HCT116 (cell line): ENCODE measurements around the gene SNF8. TPM values are rescaled to one million over a fixed set of nuclear protein-coding genes. Genes with fewer than 3 reads are reported as not detected.

Experiments
- ATAC-seq: fragments of 200-7000 bp; cut with Tn5 transposase; 2 replicates; pipeline ENCODE4 v1.9.1; 2020; ENCODE audit warnings: mild to moderate bottlenecking, moderate library complexity
- BruUV-seq: library from RNA; stranded (reverse); fragments of 400-500 nt; replicated peaks from 2 replicates; lab custom pipeline; 2021; lab: Mats Ljungman, UMichigan
- CTCF ChIA-PET: fragments of 300-600 bp; sonication (Branson Sonifier 250); formaldehyde crosslinking; loops from one replicate; lab custom pipeline; 2021; ENCODE audit warnings: antibody characterized with exemption; lab: Charles Lee
- POLR2A ChIA-PET: fragments of 300-600, 350-600 bp; sonication (Branson Sonifier 250); formaldehyde crosslinking; loops from one replicate; lab custom pipeline; 2021; ENCODE audit warnings: antibody characterized with exemption; lab: Charles Lee
- RAD21 ChIA-PET, 2 experiments: fragments of 300-600 bp; sonication (Branson Sonifier 250); formaldehyde crosslinking; loops; one replicate each; lab custom pipeline; 2023; ENCODE audit warnings: low total read pairs in 2 of 2; ENCODE audit not compliant: uncharacterized antibody in 2 of 2, unreplicated experiment in 2 of 2, low non-redundant PET in 1 of 2; lab: Charles Lee
- DNase-seq: peaks from one replicate; pipeline ENCODE4 v3.0.0-alpha.2; 2010; ENCODE audit warnings: low read depth, low spot score
- H2AFZ ChIP-seq: fragments of 200-600 bp; shearing (Covaris generic), sonication (generic); 2 replicates; pipeline ENCODE4 v1.6.1; 2017; ENCODE audit warnings: low read depth, mixed run types, mixed read lengths, antibody characterized with exemption, low read length; ENCODE audit not compliant: poor library complexity, severe bottlenecking
- H3K27ac ChIP-seq: 2 replicates; pipeline ENCODE4 v1.5.1; 2012; ENCODE audit warnings: low read depth, low read length
- H3K27me3 ChIP-seq: fragments of 200-600 bp; sonication (generic); 2 replicates; pipeline ENCODE4 v1.6.1; 2016; ENCODE audit warnings: mixed run types, low read length, mixed read lengths; ENCODE audit not compliant: insufficient read depth
- H3K36me3 ChIP-seq, 2 experiments: fragments of 200-500 bp in 1 of 2; fragments of 200-600 bp in 1 of 2; sonication (Bioruptor generic) in 1 of 2; sonication (generic) in 1 of 2; 2 replicates each; pipeline versions ENCODE4 v1.5.1 to v1.6.1; 2014 to 2016; ENCODE audit warnings: low read length in 2 of 2, inconsistent platforms in 1 of 2, mixed read lengths in 1 of 2, mixed run types in 1 of 2; ENCODE audit not compliant: insufficient read depth in 2 of 2, control insufficient read depth in 1 of 2
- H3K4me1 ChIP-seq, 2 experiments: fragments of 200-600 bp in 1 of 2; sonication (generic) in 1 of 2; 2 replicates each; pipeline versions ENCODE4 v1.5.1 to v1.6.1; 2012 to 2017; ENCODE audit warnings: low read length in 2 of 2, inconsistent platforms in 1 of 2, mild to moderate bottlenecking in 1 of 2, mixed read lengths in 1 of 2, mixed run types in 1 of 2, moderate library complexity in 1 of 2; ENCODE audit not compliant: insufficient read depth in 2 of 2, control insufficient read depth in 1 of 2
- H3K4me2 ChIP-seq: fragments of 200-600 bp; sonication (generic); 2 replicates; pipeline ENCODE4 v1.6.1; 2017; ENCODE audit warnings: mixed run types, low read length, mixed read lengths
- H3K4me3 ChIP-seq, 2 experiments: fragments of 200-600 bp in 1 of 2; sonication (generic) in 1 of 2; replicated peaks in 1 of 2; 2 replicates each; pipeline ENCODE4 v1.5.1; 2011 to 2016; ENCODE audit warnings: low read length in 2 of 2, control low read depth in 1 of 2, low read depth in 1 of 2, mild to moderate bottlenecking in 1 of 2, mixed read lengths in 1 of 2, mixed run types in 1 of 2
- H3K79me2 ChIP-seq: fragments of 200-600 bp; sonication (generic); 2 replicates; pipeline ENCODE4 v1.6.1; 2017; ENCODE audit warnings: mild to moderate bottlenecking, mixed run types, low read length, moderate library complexity, mixed read lengths; ENCODE audit not compliant: insufficient read depth
- H3K9ac ChIP-seq: fragments of 200-600 bp; sonication (generic); 2 replicates; pipeline ENCODE4 v1.6.1; 2016; ENCODE audit warnings: low read length, mixed read lengths
- H3K9me2 ChIP-seq: fragments of 200-600 bp; sonication (generic), shearing (Covaris generic); 2 replicates; pipeline ENCODE4 v1.6.1; 2017; ENCODE audit warnings: mixed run types, mild to moderate bottlenecking, moderate library complexity; ENCODE audit not compliant: insufficient read depth
- H3K9me3 ChIP-seq, 2 experiments: fragments of 200-500 bp in 1 of 2; fragments of 200-600 bp in 1 of 2; sonication (Bioruptor generic) in 1 of 2; sonication (generic) in 1 of 2; 2 replicates each; pipeline ENCODE4 v1.6.1; 2014 to 2017; ENCODE audit warnings: low read length in 2 of 2, mixed read lengths in 2 of 2, inconsistent platforms in 1 of 2, low read depth in 1 of 2, mild to moderate bottlenecking in 1 of 2, mixed run types in 1 of 2, moderate library complexity in 1 of 2; ENCODE audit not compliant: control insufficient read depth in 1 of 2, insufficient read depth in 1 of 2
- H4K20me1 ChIP-seq: fragments of 200-600 bp; sonication (generic), shearing (Covaris generic); 2 replicates; pipeline ENCODE4 v1.6.1; 2017; ENCODE audit warnings: mixed run types, mild to moderate bottlenecking, moderate library complexity; ENCODE audit not compliant: insufficient read depth
- CBX3 ChIP-seq: IDR thresholded peaks from 2 replicates; pipeline ENCODE4 v1.6.1; 2012; ENCODE audit warnings: low read depth
- CEBPB ChIP-seq: IDR thresholded peaks from 2 replicates; pipeline ENCODE4 v1.6.1; 2012; ENCODE audit warnings: low read depth
- EGR1 ChIP-seq: IDR thresholded peaks from 2 replicates; pipeline ENCODE4 v1.6.1; 2012; ENCODE audit warnings: low read depth
- EZH2 ChIP-seq: fragments of 200-600 bp; sonication (generic); IDR thresholded peaks from 2 replicates; pipeline ENCODE4 v1.6.1; 2017; ENCODE audit warnings: antibody characterized with exemption, mixed run types
- EZH2phosphoT487 ChIP-seq: fragments of 200-600 bp; IDR thresholded peaks from 2 replicates; pipeline ENCODE4 v1.6.1; 2018; ENCODE audit warnings: antibody characterized with exemption, borderline replicate concordance
- FOSL1 ChIP-seq: IDR thresholded peaks from 2 replicates; pipeline ENCODE4 v1.6.1; 2012; ENCODE audit warnings: low read depth
- POLR2AphosphoS5 ChIP-seq: IDR thresholded peaks from 2 replicates; pipeline ENCODE4 v1.6.1; 2011; ENCODE audit warnings: mild to moderate bottlenecking, low read depth, low read length, moderate library complexity
- RAD21 ChIP-seq: IDR thresholded peaks from 2 replicates; pipeline ENCODE4 v1.6.1; 2012; ENCODE audit warnings: low read depth, mild to moderate bottlenecking
- SIN3A ChIP-seq: IDR thresholded peaks from 2 replicates; pipeline ENCODE4 v1.6.1; 2012; ENCODE audit warnings: low read depth
- SRF ChIP-seq: IDR thresholded peaks from 2 replicates; pipeline ENCODE4 v1.6.1; 2012; ENCODE audit warnings: low read depth
- TCF7L2 ChIP-seq: IDR thresholded peaks from 2 replicates; pipeline ENCODE4 v1.7.0; 2011; ENCODE audit warnings: borderline replicate concordance, inconsistent platforms; ENCODE audit not compliant: insufficient read depth, insufficient read length; ENCODE audit errors: extremely low read depth
- YY1 ChIP-seq: IDR thresholded peaks from 2 replicates; pipeline ENCODE4 v1.6.1; 2011; ENCODE audit warnings: low read length, low read depth, moderate library complexity, mild to moderate bottlenecking; ENCODE audit not compliant: insufficient replicate concordance; ENCODE audit errors: extremely low read depth
- ZFX ChIP-seq: fragments of 450-650 bp; IDR thresholded peaks from 2 replicates; pipeline ENCODE4 v1.6.1; 2017
- ZNF274 ChIP-seq: fragments of 200-500 bp; sonication (Bioruptor generic); IDR thresholded peaks from 2 replicates; pipeline ENCODE4 v1.6.1; 2014; ENCODE audit warnings: mild to moderate bottlenecking, low read depth, low read length, inconsistent platforms
- intact Hi-C: fragments of 100-400 bp; cut with micrococcal nuclease; formaldehyde crosslinking; loops from 2 replicates; pipeline ENCODE4 v1.10.0; 2022
- total RNA-seq: library from RNA; stranded (reverse); gene quantifications from one replicate; pipeline ENCODE4 v1.2.1, GENCODE V29; 2021; ENCODE audit not compliant: unreplicated experiment
- TF ChIP-seq, protein P1 (sequence below): IDR thresholded peaks from 2 replicates; pipeline ENCODE4 v1.6.1; 2012
- TF ChIP-seq, protein P2 (sequence below): IDR thresholded peaks from 2 replicates; pipeline ENCODE4 v1.6.1; 2011; ENCODE audit warnings: mild to moderate bottlenecking, low read length, moderate library complexity; ENCODE audit not compliant: insufficient replicate concordance; ENCODE audit errors: extremely low read depth
- TF ChIP-seq, protein P3 (sequence below), 3 experiments: fragments of 200-600 bp in 1 of 3; sonication (generic) in 1 of 3; IDR thresholded peaks in 2 of 3; conservative IDR thresholded peaks in 1 of 3; 2 replicates each; pipeline ENCODE4 v1.5.1; 2012 to 2017; ENCODE audit warnings: low read depth in 2 of 3, low read length in 2 of 3, antibody characterized with exemption in 1 of 3, borderline replicate concordance in 1 of 3, control low read depth in 1 of 3, mild to moderate bottlenecking in 1 of 3, mixed read lengths in 1 of 3, mixed run types in 1 of 3, moderate library complexity in 1 of 3; ENCODE audit not compliant: insufficient read depth in 1 of 3
- TF ChIP-seq, protein P4 (sequence below): IDR thresholded peaks from 2 replicates; pipeline ENCODE4 v1.6.1; 2012

SNF8 gene
- total RNA-seq, 1 experiment from 2014 or later, result 178 TPM

DNA sequence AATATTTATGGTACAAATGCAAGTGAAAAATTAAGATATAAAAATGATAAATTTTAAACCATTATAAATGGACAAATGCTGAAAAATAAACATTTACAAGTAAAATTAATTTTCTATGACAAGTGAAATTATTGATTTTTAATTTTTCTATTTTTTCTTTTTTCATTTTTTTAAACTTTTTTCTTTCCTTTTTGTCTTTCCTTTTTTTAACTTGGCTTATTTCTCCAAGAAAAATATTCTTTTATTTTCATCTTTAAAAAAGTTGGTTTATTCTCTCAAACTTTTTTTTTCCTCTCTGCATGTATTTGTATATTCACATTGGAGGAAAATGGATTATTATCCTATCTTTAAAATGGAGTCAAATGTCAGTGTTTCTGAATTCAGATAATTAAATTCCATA, 48.7 kb upstream of the SNF8 start:
- Histone ChIP-seq H3K27me3 (peaks cover 52% of the 10 kb centered on the region), H3K36me3 (no peaks in the 10 kb centered on the region), H3K9me2 (no peaks in the 10 kb centered on the region), H3K9me3 (no peaks in the 10 kb centered on the region), H2AFZ (no peak overlapping the region), H4K20me1 (peaks cover 3% of the 10 kb centered on the region; the same call in 1 of the 2 replicates), H3K79me2 (no peaks in the 10 kb centered on the region), H3K4me3 (no peak overlapping the region), H3K9ac (no peak overlapping the region), H3K4me1 (no peaks in the 10 kb centered on the region; a peak in 1 of 4 replicates), H3K27ac (no peak overlapping the region), H3K4me2 (no peak overlapping the region)
- intact Hi-C loops, result no loop called here
- no peak for ATAC-seq
- POLR2A ChIA-PET, result no interaction called here
- RAD21 ChIA-PET, result no interaction called here
- no TSS peak for BruUV-seq
- TF ChIP-seq ZFX, result no peak
- TF ChIP-seq SIN3A, result no peak
- TF ChIP-seq, protein P1, sequence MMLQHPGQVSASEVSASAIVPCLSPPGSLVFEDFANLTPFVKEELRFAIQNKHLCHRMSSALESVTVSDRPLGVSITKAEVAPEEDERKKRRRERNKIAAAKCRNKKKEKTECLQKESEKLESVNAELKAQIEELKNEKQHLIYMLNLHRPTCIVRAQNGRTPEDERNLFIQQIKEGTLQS, result no peak
- no peak for TF ChIP-seq SRF
- no peak for TF ChIP-seq EZH2
- TF ChIP-seq, protein P2, sequence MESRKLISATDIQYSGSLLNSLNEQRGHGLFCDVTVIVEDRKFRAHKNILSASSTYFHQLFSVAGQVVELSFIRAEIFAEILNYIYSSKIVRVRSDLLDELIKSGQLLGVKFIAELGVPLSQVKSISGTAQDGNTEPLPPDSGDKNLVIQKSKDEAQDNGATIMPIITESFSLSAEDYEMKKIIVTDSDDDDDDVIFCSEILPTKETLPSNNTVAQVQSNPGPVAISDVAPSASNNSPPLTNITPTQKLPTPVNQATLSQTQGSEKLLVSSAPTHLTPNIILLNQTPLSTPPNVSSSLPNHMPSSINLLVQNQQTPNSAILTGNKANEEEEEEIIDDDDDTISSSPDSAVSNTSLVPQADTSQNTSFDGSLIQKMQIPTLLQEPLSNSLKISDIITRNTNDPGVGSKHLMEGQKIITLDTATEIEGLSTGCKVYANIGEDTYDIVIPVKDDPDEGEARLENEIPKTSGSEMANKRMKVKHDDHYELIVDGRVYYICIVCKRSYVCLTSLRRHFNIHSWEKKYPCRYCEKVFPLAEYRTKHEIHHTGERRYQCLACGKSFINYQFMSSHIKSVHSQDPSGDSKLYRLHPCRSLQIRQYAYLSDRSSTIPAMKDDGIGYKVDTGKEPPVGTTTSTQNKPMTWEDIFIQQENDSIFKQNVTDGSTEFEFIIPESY, result no peak
- TF ChIP-seq CEBPB, result no peak
- TF ChIP-seq FOSL1, result no peak
- TF ChIP-seq EGR1, result no peak
- no peak for TF ChIP-seq EZH2phosphoT487
- TF ChIP-seq, protein P3, sequence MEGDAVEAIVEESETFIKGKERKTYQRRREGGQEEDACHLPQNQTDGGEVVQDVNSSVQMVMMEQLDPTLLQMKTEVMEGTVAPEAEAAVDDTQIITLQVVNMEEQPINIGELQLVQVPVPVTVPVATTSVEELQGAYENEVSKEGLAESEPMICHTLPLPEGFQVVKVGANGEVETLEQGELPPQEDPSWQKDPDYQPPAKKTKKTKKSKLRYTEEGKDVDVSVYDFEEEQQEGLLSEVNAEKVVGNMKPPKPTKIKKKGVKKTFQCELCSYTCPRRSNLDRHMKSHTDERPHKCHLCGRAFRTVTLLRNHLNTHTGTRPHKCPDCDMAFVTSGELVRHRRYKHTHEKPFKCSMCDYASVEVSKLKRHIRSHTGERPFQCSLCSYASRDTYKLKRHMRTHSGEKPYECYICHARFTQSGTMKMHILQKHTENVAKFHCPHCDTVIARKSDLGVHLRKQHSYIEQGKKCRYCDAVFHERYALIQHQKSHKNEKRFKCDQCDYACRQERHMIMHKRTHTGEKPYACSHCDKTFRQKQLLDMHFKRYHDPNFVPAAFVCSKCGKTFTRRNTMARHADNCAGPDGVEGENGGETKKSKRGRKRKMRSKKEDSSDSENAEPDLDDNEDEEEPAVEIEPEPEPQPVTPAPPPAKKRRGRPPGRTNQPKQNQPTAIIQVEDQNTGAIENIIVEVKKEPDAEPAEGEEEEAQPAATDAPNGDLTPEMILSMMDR (IDR thresholded peaks at IDR 0.05 in 2 of 3, conservative IDR thresholded peaks at IDR 0.05 in 1 of 3; ENCODE audit: borderline replicate concordance in 1 of 3, insufficient read depth in 1 of 3, low read depth in 2 of 3, low read length in 2 of 3), result no peak
- TF ChIP-seq TCF7L2, result no peak
- TF ChIP-seq ZNF274, result no peak
- TF ChIP-seq, protein P4, sequence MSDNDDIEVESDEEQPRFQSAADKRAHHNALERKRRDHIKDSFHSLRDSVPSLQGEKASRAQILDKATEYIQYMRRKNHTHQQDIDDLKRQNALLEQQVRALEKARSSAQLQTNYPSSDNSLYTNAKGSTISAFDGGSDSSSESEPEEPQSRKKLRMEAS, result no peak
- TF ChIP-seq POLR2AphosphoS5, result no peak
- no peak for TF ChIP-seq RAD21
- TF ChIP-seq YY1, result no peak
- no peak for TF ChIP-seq CBX3
- no peak for DNase-seq
- CTCF ChIA-PET, result no interaction called here
